Activated CD4-positive, alpha-beta T cell treated with anti-CD3 and anti-CD28 coated beads, Interleukin-2, Interleukin-6, amounts not matched to agents 100 ng/mL and 50 ng/mL, durations not matched to agents 16 hours and 8 hours (primary cell): ENCODE data around the gene SPNS2.

Experiments used
- DNase-seq: peaks from one replicate; pipeline ENCODE4 v3.0.0-alpha.2; 2020

The SPNS2 gene

DNA sequence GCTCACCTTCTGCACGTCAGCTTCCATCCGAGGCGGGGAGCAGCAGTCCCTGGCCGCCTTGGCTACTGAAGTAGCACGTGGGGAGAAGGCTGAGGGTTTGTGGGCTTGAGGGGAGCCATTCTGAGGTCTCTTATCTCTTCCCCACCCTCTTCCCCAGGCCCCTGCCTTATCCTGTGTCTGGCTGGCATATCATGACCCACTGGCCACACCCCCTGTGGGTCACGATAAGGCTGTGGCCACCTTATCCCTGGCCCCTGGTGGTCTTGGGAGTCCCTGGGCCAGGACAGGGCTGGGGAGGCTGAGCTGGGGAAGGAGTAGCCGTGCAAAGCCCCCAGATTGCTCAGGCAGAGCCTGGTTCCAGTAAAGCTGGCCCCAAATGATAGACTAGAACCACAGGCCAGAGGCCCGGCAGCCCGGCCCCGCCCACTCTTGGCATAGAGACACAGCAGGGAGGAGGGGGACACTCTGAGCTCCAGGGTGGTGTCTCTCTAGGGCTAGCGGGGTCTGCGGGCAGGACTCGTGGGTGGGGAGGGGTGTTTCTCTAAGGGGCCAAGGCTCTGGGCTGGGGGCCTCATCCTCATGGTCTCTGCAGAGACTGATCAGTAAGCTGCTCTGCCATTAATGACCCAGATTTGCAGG is 7.6 kb downstream of the SPNS2 start:
- DNase-seq, result no peak

DNA sequence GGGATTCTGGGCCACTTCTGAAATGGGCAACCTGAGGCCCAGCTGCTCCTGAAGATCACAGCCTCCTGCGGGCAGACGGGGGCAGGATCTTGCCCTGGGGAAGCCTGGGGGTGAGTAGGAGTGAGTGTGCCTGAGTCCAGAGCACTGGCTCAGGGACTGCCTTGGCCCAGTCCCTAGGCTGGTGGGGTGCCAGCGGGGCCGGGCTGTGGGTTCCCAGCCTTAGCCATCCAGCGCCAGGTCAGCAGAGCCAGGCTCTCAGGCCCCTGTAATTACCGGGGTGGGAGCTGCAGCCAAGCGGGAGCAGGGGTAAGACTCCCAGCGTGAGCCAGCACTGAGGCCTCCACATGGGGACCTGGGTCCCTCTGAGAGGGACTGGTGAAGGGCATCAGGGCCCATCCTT is 8.2 kb downstream of the SPNS2 start:
- no peak for DNase-seq

DNA sequence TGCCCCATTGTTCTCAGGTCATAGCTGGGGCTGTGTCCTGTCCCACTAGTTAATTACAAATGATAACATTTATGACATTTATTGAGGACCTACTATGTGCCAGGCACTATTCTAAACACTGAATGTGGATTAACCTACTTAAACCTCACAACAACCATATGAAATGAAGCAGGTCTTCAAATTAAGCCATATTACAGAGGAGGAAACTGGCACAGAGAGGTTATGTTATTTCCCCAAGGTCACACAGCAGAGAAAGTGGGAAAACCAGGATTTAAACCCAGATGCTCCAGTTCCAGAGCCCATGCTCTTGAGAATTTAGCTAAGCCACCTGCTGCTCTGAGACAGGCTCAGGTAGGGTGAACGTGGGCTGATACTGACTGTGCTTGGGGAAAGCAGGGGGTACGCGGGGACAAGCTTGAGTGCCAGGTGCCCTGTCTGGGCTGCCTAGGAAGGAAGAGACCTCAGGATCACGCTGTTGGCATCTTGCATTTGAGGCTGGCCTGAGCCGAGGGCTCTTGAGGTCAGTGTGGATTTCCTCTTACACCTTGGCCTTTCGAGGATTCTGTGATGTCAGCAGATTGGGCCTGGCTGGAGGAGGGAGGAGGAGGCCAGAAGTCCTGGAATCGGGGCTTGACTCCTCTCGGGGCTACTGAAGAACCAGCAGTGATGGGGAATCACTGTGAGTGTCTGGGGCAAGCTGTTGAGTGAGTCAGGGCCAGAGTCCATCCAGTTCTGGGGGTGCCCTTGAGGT is 8.9 kb downstream of the SPNS2 start:
- DNase-seq, result no peak

GRCh38 chr17:4508207-4508606 is 9.5 kb downstream of the SPNS2 start:
- DNase-seq, result no peak

DNA sequence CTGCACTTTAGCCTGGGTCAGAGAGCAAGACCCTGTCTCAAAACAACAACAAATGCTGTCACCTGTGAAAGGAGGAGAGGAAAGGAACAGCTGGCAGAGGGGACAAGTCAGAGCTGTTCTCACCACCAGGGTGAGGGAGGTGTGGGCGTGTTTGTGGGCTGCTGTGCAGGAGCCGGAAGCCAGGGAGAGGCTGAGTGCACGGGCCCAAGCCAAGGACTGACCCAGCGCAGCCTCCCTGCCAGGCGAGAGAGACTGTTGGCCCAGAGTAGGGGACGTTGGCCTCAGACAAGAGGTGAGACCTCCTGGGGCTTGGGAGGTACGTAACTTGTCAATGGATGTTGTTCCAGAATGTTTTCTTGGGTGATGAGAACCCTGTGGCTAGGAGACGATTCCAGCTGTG is 10.7 kb downstream of the SPNS2 start:
- DNase-seq, result peak; percentile 53

- no peak for DNase-seq
Measured at GRCh38 chr17:4509923-4510617, 11.4 kb downstream of the SPNS2 start.

GRCh38 chr17:4510618-4510941 is 11.9 kb downstream of the SPNS2 start:
- DNase-seq, result no peak

DNA sequence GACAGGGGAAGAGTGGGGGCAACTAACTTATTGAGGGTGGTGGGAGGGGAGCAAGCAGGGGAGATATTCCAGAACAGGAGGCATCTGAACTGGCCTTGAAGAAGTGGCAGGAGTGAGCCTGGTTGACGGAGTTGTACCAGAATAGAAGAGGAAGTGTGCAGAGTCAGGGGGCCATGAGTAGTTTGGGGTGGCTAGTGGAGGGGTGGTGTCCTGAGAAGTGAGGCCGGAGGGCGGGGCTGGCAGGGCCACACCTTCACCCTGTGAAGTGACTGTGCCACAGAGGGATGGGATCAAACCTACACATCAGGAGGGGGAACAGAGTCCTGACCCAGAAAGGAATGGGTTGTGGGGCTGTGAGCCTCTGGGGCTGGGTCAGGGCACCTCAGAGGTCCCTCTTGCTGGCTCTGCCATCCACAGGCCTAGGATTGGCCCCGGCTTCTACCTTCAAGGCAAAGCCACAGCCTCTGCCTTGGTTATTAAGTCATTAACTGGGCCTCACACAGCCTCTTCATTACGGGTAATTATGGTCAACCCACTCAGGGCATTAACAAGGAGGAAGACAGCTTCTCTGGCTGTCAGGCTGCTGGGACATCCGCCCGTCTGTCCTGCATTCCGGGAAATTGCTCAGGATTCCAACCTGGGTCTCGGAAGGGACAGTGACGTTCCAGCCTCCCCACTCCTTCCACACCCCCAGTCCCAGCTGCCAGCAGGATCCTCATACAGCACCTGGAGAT is 12.7 kb downstream of the SPNS2 start:
- DNase-seq, result no peak

- no peak for DNase-seq
Measured at GRCh38 chr17:4512156-4513112, 13.8 kb downstream of the SPNS2 start.

GRCh38 chr17:4513113-4514032 is 14.7 kb downstream of the SPNS2 start:
- no peak for DNase-seq

- DNase-seq, result no peak
Measured at GRCh38 chr17:4514206-4514605, 15.5 kb downstream of the SPNS2 start.

DNA sequence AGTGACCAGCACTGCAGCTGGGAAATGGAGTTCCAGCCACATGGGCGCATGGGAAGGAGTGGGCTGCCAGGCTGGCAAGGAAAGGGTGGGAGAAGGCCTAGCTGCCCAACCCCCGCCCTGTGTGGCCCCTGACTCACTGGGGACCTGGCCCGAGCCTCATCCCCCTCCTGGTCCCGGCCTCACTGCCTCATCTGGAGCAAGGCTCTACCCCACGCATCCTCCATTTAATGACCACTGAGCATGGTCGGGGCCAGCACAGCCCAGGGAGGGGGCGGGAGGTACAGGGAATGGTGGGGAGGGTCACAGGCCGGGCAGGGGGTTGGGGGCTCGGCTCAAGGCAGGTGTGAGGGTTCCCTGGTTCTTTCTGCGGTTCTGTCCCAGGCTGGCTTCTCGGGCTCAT is 16.1 kb downstream of the SPNS2 start:
- DNase-seq, result no peak

GRCh38 chr17:4515501-4515900 is 16.8 kb downstream of the SPNS2 start:
- DNase-seq, result no peak

DNA sequence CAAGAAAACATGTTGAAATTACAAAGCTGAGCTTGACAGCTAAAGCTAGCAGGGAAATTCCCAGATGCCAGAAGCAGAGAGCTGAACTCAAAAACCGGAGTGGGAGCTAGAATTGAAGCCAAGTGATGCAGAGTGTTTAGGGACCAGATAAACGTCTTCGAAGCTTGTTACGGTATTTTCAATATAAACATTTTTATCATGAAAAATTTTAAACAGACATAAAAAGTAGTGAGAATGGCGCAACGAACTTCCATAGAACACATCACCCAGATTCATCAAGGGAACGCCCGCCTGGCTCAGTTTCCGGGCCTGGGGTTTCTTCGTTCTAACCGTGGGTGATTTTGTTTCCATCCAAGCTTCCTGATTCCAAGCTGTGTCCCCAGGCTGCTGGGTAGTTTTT is 18.1 kb downstream of the SPNS2 start:
- no peak for DNase-seq

DNA sequence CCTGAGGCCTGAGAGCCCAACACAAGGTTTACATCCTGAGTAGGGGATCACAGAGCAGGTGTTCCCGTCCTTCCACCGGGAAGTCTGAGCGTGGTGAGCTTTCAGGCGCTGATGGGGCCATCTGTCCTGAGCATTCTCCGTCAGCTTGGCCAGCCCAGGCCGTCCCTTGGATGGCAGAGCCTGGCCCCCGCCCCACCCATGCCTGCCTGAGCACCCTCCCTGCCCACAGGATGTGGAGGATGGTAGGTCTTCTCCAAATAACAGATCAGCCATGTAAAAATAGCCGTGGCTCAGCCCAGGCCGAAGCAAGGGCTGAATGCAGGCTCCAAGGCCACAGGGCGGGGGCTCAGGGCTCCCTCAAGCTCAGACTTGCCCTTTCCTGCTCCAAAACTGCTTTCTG is 20.2 kb downstream of the SPNS2 start:
- no peak for DNase-seq

DNA sequence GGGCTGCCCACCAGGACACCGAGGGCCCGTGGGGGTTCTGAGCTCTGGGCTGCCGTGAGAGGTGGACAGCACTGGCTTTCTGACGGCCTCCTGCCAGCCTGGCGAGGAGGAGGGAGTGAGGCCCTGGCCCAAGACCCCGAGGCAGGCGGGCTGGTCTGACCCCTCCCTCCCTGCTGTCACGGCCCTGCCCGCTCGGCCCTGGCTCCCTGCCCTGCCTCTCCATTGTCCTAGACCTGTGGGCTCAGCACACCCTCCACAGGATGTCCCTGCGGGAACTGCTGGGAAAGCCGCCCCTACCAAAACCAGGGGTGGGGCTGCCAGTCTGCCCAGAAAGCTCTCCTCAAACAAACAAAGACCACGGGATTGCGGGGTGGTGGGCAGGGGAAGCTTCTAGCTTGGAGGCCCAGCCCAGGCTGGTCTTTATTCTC is 20.7 kb downstream of the SPNS2 start:
- DNase-seq, result no peak

GRCh38 chr17:4520060-4520893 is 21.6 kb downstream of the SPNS2 start:
- no peak for DNase-seq

- DNase-seq, result no peak
Measured at GRCh38 chr17:4520894-4521600, 22.4 kb downstream of the SPNS2 start.

DNA sequence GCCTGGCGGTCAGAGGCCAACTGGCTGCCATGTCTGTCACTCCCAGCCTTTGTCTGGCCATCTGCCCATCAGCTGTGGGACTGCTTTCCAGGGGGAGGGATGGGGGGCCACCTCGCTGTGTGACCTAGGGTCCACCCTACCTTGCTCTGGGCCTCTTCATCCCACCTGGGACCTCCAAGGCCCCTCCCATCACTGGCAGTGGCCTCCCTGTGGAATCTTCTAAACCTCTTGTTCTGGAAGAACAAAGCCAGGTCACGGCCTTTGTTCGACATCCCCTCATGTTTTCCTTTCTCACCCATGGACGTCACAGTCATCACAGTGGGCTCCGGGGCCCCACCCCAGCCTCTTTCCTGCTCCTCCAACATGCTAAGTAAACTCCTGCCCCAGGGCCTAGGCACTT is 24.0 kb downstream of the SPNS2 start:
- no peak for DNase-seq

DNA sequence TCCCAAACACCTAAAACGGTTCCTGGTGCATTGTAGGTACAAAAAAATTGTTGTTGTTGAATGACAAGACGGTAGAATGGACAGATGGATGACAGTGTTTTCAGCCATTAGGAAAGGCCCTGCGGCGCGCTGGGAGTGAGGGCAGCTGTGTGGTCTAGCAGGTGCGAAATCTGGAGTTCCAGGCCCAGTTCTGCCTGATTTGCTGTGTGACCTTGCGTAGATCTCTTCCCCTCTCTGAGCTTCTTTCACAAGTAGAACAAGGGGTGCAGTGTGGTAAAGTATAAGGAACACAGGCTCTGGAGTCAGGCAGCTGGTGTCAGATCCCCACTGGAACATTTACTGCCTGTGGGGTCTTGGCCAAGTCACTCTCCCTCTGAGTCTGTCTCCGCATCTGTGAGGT is 25.3 kb downstream of the SPNS2 start:
- DNase-seq, result no peak
